ENCODE measurements around the gene KCNJ1.

GRCh38 chr11:128902515-128903066 is 35.5 kb upstream of the KCNJ1 start:
- TF ChIP-seq POLR2AphosphoS5 (IDR thresholded peaks at IDR 0.05) (no peak), POLR2A (IDR thresholded peaks at IDR 0.05; ENCODE audit: low read depth) (no peak)
